Stimulated activated CD4-positive, alpha-beta T cell treated with anti-CD3 and anti-CD28 coated beads, TNF-alpha, amount 100 ng/mL, for 48 hours (primary cell): ENCODE data around the gene GLCE.

ENCODE experiments used
- DNase-seq, 3 donors: peaks; one replicate each; pipeline ENCODE4 v3.0.0-alpha.2; 2020; ENCODE audit warnings: low read depth in 3 of 3

The GLCE gene

GRCh38 chr15:69160141-69160993, at the start of gene GLCE:
TSS of gene GLCE (plus strand) at chr15:69160635. CDS start at chr15:69255807, 95,172 bp downstream.
- DNase-seq: peak; percentile 78 to 89 (median 89)

- no peak for DNase-seq
These were observed 46.0 kb upstream of the GLCE start for GRCh38 chr15:69114331-69114928.

GRCh38 chr15:69115031-69115430, 45.4 kb upstream of the GLCE start:
- DNase-seq: no peak

GRCh38 chr15:69116391-69116790, 44.0 kb upstream of the GLCE start:
- DNase-seq: no peak

GRCh38 chr15:69117431-69117871, 43.0 kb upstream of the GLCE start:
- DNase-seq: no peak

- DNase-seq: no peak
These were observed 42.3 kb upstream of the GLCE start for GRCh38 chr15:69118089-69118488.

- no peak for DNase-seq
These were observed 41.4 kb upstream of the GLCE start for GRCh38 chr15:69119001-69119400.

GRCh38 chr15:69119683-69120395, 40.6 kb upstream of the GLCE start:
- DNase-seq: no peak

- no peak for DNase-seq
These were observed 39.7 kb upstream of the GLCE start for GRCh38 chr15:69120732-69121131.

GRCh38 chr15:69121198-69121828, 39.1 kb upstream of the GLCE start:
- no peak for DNase-seq

GRCh38 chr15:69125236-69125635, 35.2 kb upstream of the GLCE start:
- DNase-seq: no peak

- DNase-seq: no peak
These were observed 34.4 kb upstream of the GLCE start for GRCh38 chr15:69126054-69126469.

GRCh38 chr15:69127306-69127705, 33.1 kb upstream of the GLCE start:
- DNase-seq: no peak

GRCh38 chr15:69128667-69129311, 31.6 kb upstream of the GLCE start:
- no peak for DNase-seq

GRCh38 chr15:69131362-69132220, 28.8 kb upstream of the GLCE start:
- DNase-seq: no peak

- no peak for DNase-seq
These were observed 28.0 kb upstream of the GLCE start for GRCh38 chr15:69132430-69132829.

- DNase-seq: no peak
These were observed 27.2 kb upstream of the GLCE start for GRCh38 chr15:69132977-69133861.

- DNase-seq: no peak
These were observed 26.4 kb upstream of the GLCE start for GRCh38 chr15:69133862-69134519.

GRCh38 chr15:69134791-69135190, 25.6 kb upstream of the GLCE start:
- no peak for DNase-seq
